DND-41 (cell line): ENCODE results near the gene SPACA7.
"Not testable (repeated sequence)": the region's sequence is repeated elsewhere in the genome, so short reads cannot be mapped to it uniquely, and the experiment has no call there.

ENCODE experiments used
- ATAC-seq: fragments of 200-7000 bp; cut with Tn5 transposase; 3 replicates; pipeline ENCODE4 v1.9.1; 2021; ENCODE audit warnings: low read depth; ENCODE audit not compliant: insufficient read depth
- DNase-seq: peaks from one replicate; pipeline ENCODE4 v3.0.0-alpha.2; 2020
- H2AFZ ChIP-seq: 2 replicates; pipeline ENCODE4 v1.6.0; 2012; ENCODE audit warnings: low read depth, low read length
- H3K27ac ChIP-seq: 2 replicates; pipeline ENCODE4 v1.5.1; 2012; ENCODE audit warnings: low read length, inconsistent platforms
- H3K27me3 ChIP-seq: fragments of 200-600 bp; sonication (generic); 2 replicates; pipeline ENCODE4 v1.6.0; 2012; ENCODE audit warnings: low read length, mild to moderate bottlenecking, inconsistent platforms; ENCODE audit not compliant: insufficient read depth, poor library complexity
- H3K36me3 ChIP-seq: 2 replicates; pipeline ENCODE4 v1.5.1; 2012; ENCODE audit warnings: low read length, inconsistent platforms; ENCODE audit not compliant: insufficient read depth
- H3K4me1 ChIP-seq: 2 replicates; pipeline ENCODE4 v1.5.1; 2012; ENCODE audit warnings: mild to moderate bottlenecking, low read length; ENCODE audit not compliant: insufficient read depth
- H3K4me2 ChIP-seq: 2 replicates; pipeline ENCODE4 v1.6.0; 2012; ENCODE audit warnings: mild to moderate bottlenecking, moderate library complexity, low read length, inconsistent platforms; ENCODE audit not compliant: insufficient read depth
- H3K4me3 ChIP-seq, 2 experiments: fragments of 200-600 bp in 1 of 2; shearing (Covaris generic) in 1 of 2; 2 replicates each; pipeline ENCODE4 v1.5.1; 2012 to 2016; ENCODE audit warnings: inconsistent platforms in 2 of 2, low read length in 2 of 2, mild to moderate bottlenecking in 2 of 2, low read depth in 1 of 2, moderate library complexity in 1 of 2
- H3K79me2 ChIP-seq: 2 replicates; pipeline ENCODE4 v1.6.0; 2012; ENCODE audit warnings: low read length, inconsistent platforms; ENCODE audit not compliant: insufficient read depth
- H3K9ac ChIP-seq: 2 replicates; pipeline ENCODE4 v1.6.0; 2012; ENCODE audit warnings: low read depth, mild to moderate bottlenecking, inconsistent platforms, low read length, moderate library complexity
- H3K9me3 ChIP-seq: 2 replicates; pipeline ENCODE4 v1.5.1; 2012; ENCODE audit warnings: low read length, moderate library complexity, mild to moderate bottlenecking, inconsistent platforms; ENCODE audit not compliant: insufficient read depth, severe bottlenecking
- H4K20me1 ChIP-seq: 2 replicates; pipeline ENCODE4 v1.6.0; 2012; ENCODE audit warnings: low read length; ENCODE audit not compliant: insufficient read depth
- CTCF ChIP-seq: IDR thresholded peaks from 2 replicates; pipeline ENCODE4 v1.5.1; 2012; ENCODE audit warnings: borderline replicate concordance, low read length, moderate library complexity, mild to moderate bottlenecking; ENCODE audit not compliant: poor library complexity, severe bottlenecking; ENCODE audit errors: extremely low read depth
- EZH2 ChIP-seq: IDR thresholded peaks from 3 replicates; pipeline ENCODE4 v1.6.1; 2012; ENCODE audit warnings: borderline replicate concordance, low read depth, mild to moderate bottlenecking, moderate library complexity, low read length, inconsistent platforms; ENCODE audit not compliant: severe bottlenecking

Gene SPACA7

GRCh38 chr13:112417079-112417478 lies 40.9 kb downstream of the SPACA7 start:
- Histone ChIP-seq H3K27me3 (no peaks in the 10 kb centered on the region), H3K36me3 (no peaks in the 10 kb centered on the region), H2AFZ (no peak overlapping the region), H3K27ac (no peak overlapping the region), H3K9me3 (peaks cover 25% of the 10 kb centered on the region), H3K4me3 (no peak overlapping the region), H3K4me1 (no peaks in the 10 kb centered on the region), H3K9ac (no peak overlapping the region), H3K4me2 (no peak overlapping the region), H4K20me1 (no peaks in the 10 kb centered on the region), H3K79me2 (no peaks in the 10 kb centered on the region)
- no peak for ATAC-seq
- TF ChIP-seq CTCF, result no peak
- no peak for TF ChIP-seq EZH2
- no peak for DNase-seq

GRCh38 chr13:112424098-112424497 lies 47.9 kb downstream of the SPACA7 start:
- no peak overlapping the region for H3K9ac ChIP-seq
- DNase-seq, result no peak
- no peaks in the 10 kb centered on the region for H3K4me1 ChIP-seq
- peaks cover 21% of the 10 kb centered on the region for H3K9me3 ChIP-seq
- no peaks in the 10 kb centered on the region for H3K36me3 ChIP-seq
- no peaks in the 10 kb centered on the region for H4K20me1 ChIP-seq
- no peaks in the 10 kb centered on the region for H3K27me3 ChIP-seq
- TF ChIP-seq EZH2, result no peak
- TF ChIP-seq CTCF, result no peak
- H3K4me2 ChIP-seq, result no peak overlapping the region
- no peak overlapping the region for H2AFZ ChIP-seq
- H3K4me3 ChIP-seq, result no peak overlapping the region
- ATAC-seq, result no peak
- no peak overlapping the region for H3K27ac ChIP-seq
- no peaks in the 10 kb centered on the region for H3K79me2 ChIP-seq

GRCh38 chr13:112428704-112429103 lies 52.5 kb downstream of the SPACA7 start:
- no peaks in the 10 kb centered on the region for H4K20me1 ChIP-seq
- ATAC-seq, result no peak
- H3K9ac ChIP-seq, result no peak overlapping the region
- no peak overlapping the region for H3K27ac ChIP-seq
- H3K79me2 ChIP-seq, result no peaks in the 10 kb centered on the region
- no peak overlapping the region for H2AFZ ChIP-seq
- DNase-seq, result no peak
- no peak overlapping the region for H3K4me3 ChIP-seq
- no peak for TF ChIP-seq EZH2
- TF ChIP-seq CTCF, result no peak
- H3K4me1 ChIP-seq, result no peaks in the 10 kb centered on the region
- no peaks in the 10 kb centered on the region for H3K36me3 ChIP-seq
- no peak overlapping the region for H3K4me2 ChIP-seq
- H3K27me3 ChIP-seq, result no peaks in the 10 kb centered on the region
- H3K9me3 ChIP-seq, result peaks cover 10% of the 10 kb centered on the region

- H3K4me1 ChIP-seq, result no peaks in the 10 kb centered on the region
These were observed 55.6 kb downstream of the SPACA7 start for GRCh38 chr13:112431734-112432133.

GRCh38 chr13:112432734-112433133 lies 56.6 kb downstream of the SPACA7 start:
- not testable (repeated sequence) for H3K4me1 ChIP-seq, DNase-seq, H3K79me2 ChIP-seq, ATAC-seq, H3K36me3 ChIP-seq, H4K20me1 ChIP-seq, H3K4me3 ChIP-seq, H3K27ac ChIP-seq, H2AFZ ChIP-seq, H3K27me3 ChIP-seq, H3K4me2 ChIP-seq, H3K9me3 ChIP-seq, H3K9ac ChIP-seq

More at GRCh38 chr13:112431734-112432133, 55.6 kb downstream of the SPACA7 start:
- Histone ChIP-seq H3K27ac (no peak overlapping the region), H3K79me2 (no peaks in the 10 kb centered on the region), H2AFZ (no peak overlapping the region), H3K36me3 (no peaks in the 10 kb centered on the region), H3K9me3 (peaks cover 4% of the 10 kb centered on the region), H3K4me3 (no peak overlapping the region), H3K4me2 (no peak overlapping the region), H3K27me3 (no peaks in the 10 kb centered on the region), H3K9ac (no peak overlapping the region), H4K20me1 (no peaks in the 10 kb centered on the region)
- TF ChIP-seq EZH2, result no peak
- no peak for TF ChIP-seq CTCF
- no peak for ATAC-seq
- no peak for DNase-seq
